ENCODE measurements around the gene SLC29A2. TPM values are rescaled to one million over a fixed set of nuclear protein-coding genes. Genes with fewer than 3 reads are reported as not detected.
"Not testable (repeated sequence)": the region's sequence is repeated elsewhere in the genome, so short reads cannot be mapped to it uniquely, and the experiment has no call there.

The SLC29A2 gene
- total RNA-seq, 1 donor from 2014 or later, result 7.9 TPM

GRCh38 chr11:66373690-66374287, 2.2 kb upstream of the SLC29A2 start:
- not testable (repeated sequence) for H3K9me3 Mint-ChIP-seq (ENCODE audit: low read depth); H3K4me3 Mint-ChIP-seq (ENCODE audit: unreplicated experiment); H3K27ac Mint-ChIP-seq (ENCODE audit: unreplicated experiment); H3K27me3 Mint-ChIP-seq (ENCODE audit: low read depth); H3K36me3 Mint-ChIP-seq (ENCODE audit: low read depth); DNase-seq (ENCODE audit: low spot score)
- H3K4me1 Mint-ChIP-seq (ENCODE audit: low read depth), result peaks cover 24% of the 10 kb centered on the region

GRCh38 chr11:66373265-66373664, 1.7 kb upstream of the SLC29A2 start:
- TF ChIP-seq, protein P1, sequence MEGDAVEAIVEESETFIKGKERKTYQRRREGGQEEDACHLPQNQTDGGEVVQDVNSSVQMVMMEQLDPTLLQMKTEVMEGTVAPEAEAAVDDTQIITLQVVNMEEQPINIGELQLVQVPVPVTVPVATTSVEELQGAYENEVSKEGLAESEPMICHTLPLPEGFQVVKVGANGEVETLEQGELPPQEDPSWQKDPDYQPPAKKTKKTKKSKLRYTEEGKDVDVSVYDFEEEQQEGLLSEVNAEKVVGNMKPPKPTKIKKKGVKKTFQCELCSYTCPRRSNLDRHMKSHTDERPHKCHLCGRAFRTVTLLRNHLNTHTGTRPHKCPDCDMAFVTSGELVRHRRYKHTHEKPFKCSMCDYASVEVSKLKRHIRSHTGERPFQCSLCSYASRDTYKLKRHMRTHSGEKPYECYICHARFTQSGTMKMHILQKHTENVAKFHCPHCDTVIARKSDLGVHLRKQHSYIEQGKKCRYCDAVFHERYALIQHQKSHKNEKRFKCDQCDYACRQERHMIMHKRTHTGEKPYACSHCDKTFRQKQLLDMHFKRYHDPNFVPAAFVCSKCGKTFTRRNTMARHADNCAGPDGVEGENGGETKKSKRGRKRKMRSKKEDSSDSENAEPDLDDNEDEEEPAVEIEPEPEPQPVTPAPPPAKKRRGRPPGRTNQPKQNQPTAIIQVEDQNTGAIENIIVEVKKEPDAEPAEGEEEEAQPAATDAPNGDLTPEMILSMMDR (IDR thresholded peaks at IDR 0.05), result no peak
- Mint-ChIP-seq H3K4me1 (ENCODE audit: low read depth) (peaks cover 24% of the 10 kb centered on the region), H3K36me3 (ENCODE audit: low read depth) (no peaks in the 10 kb centered on the region), H3K27ac (ENCODE audit: unreplicated experiment) (peak overlapping the region; percentile 6), H3K4me3 (ENCODE audit: unreplicated experiment) (no peak overlapping the region), H3K27me3 (ENCODE audit: low read depth) (no peaks in the 10 kb centered on the region), H3K9me3 (ENCODE audit: low read depth) (no peaks in the 10 kb centered on the region)
- DNase-seq (ENCODE audit: low spot score), result no peak

- Mint-ChIP-seq H3K27me3 (ENCODE audit: low read depth) (no peaks in the 10 kb centered on the region), H3K4me1 (ENCODE audit: low read depth) (peaks cover 24% of the 10 kb centered on the region), H3K9me3 (ENCODE audit: low read depth) (no peaks in the 10 kb centered on the region), H3K36me3 (ENCODE audit: low read depth) (peaks cover 2% of the 10 kb centered on the region), H3K27ac (ENCODE audit: unreplicated experiment) (peak overlapping the region; percentile 62), H3K4me3 (ENCODE audit: unreplicated experiment) (peak overlapping the region; percentile 78)
- DNase-seq (ENCODE audit: low spot score), result peak; percentile 81
- TF ChIP-seq, protein P1 (IDR thresholded peaks at IDR 0.05), result no peak
Observed at GRCh38 chr11:66369073-66369894, 2.3 kb downstream of the SLC29A2 start.

DNA sequence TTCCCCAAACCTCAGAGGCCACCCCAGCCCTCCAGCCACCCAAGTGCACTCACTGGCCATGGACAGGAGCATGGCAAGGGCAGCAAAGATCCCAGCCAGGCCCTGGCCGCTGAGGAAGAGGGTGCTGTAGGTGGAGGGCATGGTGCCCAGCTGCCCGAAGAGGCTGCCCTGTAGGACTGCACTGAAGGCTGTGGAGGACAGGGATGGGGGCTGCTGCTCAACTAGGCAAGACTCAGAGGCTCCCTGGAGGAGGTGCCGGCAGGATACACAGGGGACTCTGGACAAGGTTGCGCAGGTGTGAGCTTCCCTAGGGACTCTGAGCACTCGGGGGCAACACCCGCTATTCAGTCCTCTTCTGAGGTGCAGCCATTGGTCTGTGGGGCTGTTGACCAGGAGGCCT, 3.1 kb downstream of the SLC29A2 start:
- peaks cover 24% of the 10 kb centered on the region for H3K4me1 Mint-ChIP-seq (ENCODE audit: low read depth)
- H3K36me3 Mint-ChIP-seq (ENCODE audit: low read depth), result peaks cover 2% of the 10 kb centered on the region
- no peak overlapping the region for H3K27ac Mint-ChIP-seq (ENCODE audit: unreplicated experiment)
- DNase-seq (ENCODE audit: low spot score), result peak; percentile 60
- H3K4me3 Mint-ChIP-seq (ENCODE audit: unreplicated experiment), result no peak overlapping the region
- no peaks in the 10 kb centered on the region for H3K27me3 Mint-ChIP-seq (ENCODE audit: low read depth)
- H3K9me3 Mint-ChIP-seq (ENCODE audit: low read depth), result no peaks in the 10 kb centered on the region
- TF ChIP-seq, protein P1 (IDR thresholded peaks at IDR 0.05), result no peak

DNA sequence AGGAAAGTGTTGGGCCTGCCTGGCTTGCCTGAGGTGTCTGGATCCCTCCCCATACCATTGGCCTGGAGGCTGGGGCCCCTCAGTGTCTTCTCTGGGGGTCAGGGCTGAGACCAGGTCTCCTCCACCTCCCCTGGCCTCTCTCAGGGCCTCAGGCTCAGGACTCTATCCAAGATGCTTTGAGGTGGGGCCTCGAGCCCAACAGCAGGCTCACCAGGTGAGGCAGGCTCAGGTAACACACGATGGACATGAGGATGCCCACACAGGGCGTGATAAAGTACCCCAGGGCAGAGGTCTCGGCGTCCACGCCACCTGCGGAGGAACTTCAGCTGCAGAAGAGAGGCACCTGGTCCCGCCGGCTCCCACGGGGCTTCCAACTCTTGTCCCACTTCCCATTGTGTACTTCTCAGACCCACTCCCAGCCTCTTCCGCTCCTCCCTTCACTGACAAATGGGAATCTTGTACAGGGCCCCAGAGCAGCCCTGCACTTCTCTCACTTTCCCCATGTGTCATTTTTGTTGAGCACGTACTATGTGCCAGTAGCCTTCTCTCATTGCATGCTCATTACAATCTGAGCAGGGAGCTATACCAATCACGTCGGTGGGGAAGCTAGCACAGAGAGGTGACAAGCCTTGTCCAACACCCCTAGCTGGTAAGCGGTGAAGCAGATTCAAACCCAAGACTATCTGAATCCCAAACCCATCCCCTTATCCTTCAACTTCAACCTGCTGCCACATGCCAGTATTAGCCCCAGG, 3.8 kb downstream of the SLC29A2 start:
- Mint-ChIP-seq H3K4me1 (ENCODE audit: low read depth) (peaks cover 18% of the 10 kb centered on the region), H3K9me3 (ENCODE audit: low read depth) (no peaks in the 10 kb centered on the region), H3K4me3 (ENCODE audit: unreplicated experiment) (no peak overlapping the region), H3K36me3 (ENCODE audit: low read depth) (peaks cover 2% of the 10 kb centered on the region), H3K27me3 (ENCODE audit: low read depth) (no peaks in the 10 kb centered on the region), H3K27ac (ENCODE audit: unreplicated experiment) (no peak overlapping the region)
- peak; percentile 86 for DNase-seq (ENCODE audit: low spot score)
- TF ChIP-seq, protein P1 (IDR thresholded peaks at IDR 0.05), result no peak

All from chondrocyte (in vitro differentiated cells).